GM18526 (cell line): Measurements from ENCODE around the gene UFSP2.

Experiments
- POLR2A ChIP-seq: IDR thresholded peaks from 3 replicates; pipeline ENCODE4 v1.6.1; 2011; ENCODE audit not compliant: insufficient read length; ENCODE audit errors: extremely low read depth

Gene UFSP2

GRCh38 chr4:185425647-185426352 lies at the start of gene UFSP2:
Gene UFSP2 (minus strand): TSS chr4:185425964. CDS start chr4:185425868, 96 bp downstream.
- peak; percentile 57 for TF ChIP-seq POLR2A

- TF ChIP-seq POLR2A = no peak
These were observed 47.5 kb upstream of the UFSP2 start for GRCh38 chr4:185473247-185473646.

GRCh38 chr4:185472103-185472542 lies 46.4 kb upstream of the UFSP2 start:
- TF ChIP-seq POLR2A = no peak

- TF ChIP-seq POLR2A = no peak
These were observed 45.7 kb upstream of the UFSP2 start, which contains the start of gene CCDC110 for GRCh38 chr4:185471235-185472102. Gene CCDC110 (minus strand): TSS chr4:185471733. CDS start chr4:185471683, 50 bp downstream.

GRCh38 chr4:185470501-185471195 lies 44.9 kb upstream of the UFSP2 start:
- no peak for TF ChIP-seq POLR2A

GRCh38 chr4:185469580-185470154 lies 43.9 kb upstream of the UFSP2 start:
- TF ChIP-seq POLR2A = no peak

- TF ChIP-seq POLR2A = no peak
These were observed 43.2 kb upstream of the UFSP2 start for GRCh38 chr4:185468999-185469398.

- TF ChIP-seq POLR2A = no peak
These were observed 42.2 kb upstream of the UFSP2 start for GRCh38 chr4:185467991-185468390.

- no peak for TF ChIP-seq POLR2A
These were observed 41.3 kb upstream of the UFSP2 start for GRCh38 chr4:185467101-185467500.

- TF ChIP-seq POLR2A = no peak
These were observed 39.9 kb upstream of the UFSP2 start for GRCh38 chr4:185465707-185466106.

GRCh38 chr4:185464887-185465286 lies 39.1 kb upstream of the UFSP2 start:
- TF ChIP-seq POLR2A = no peak

GRCh38 chr4:185464183-185464582 lies 38.4 kb upstream of the UFSP2 start:
- no peak for TF ChIP-seq POLR2A

- no peak for TF ChIP-seq POLR2A
These were observed 37.8 kb upstream of the UFSP2 start for GRCh38 chr4:185463541-185463940.

GRCh38 chr4:185461565-185461964 lies 35.8 kb upstream of the UFSP2 start:
- TF ChIP-seq POLR2A = no peak

GRCh38 chr4:185457136-185457535 lies 31.4 kb upstream of the UFSP2 start:
- no peak for TF ChIP-seq POLR2A
